NCI-H2081 treated with DMSO at 0.1 percent for 48 hours (cell line): ENCODE results near the gene SLC35F3.
"Not testable (repeated sequence)": the region's sequence is repeated elsewhere in the genome, so short reads cannot be mapped to it uniquely, and the experiment has no call there.

Source experiments
- DNase-seq: peaks from one replicate; lab custom pipeline; 2025; lab: John Stamatoyannopoulos, UW

SLC35F3 gene

GRCh38 chr1:234106032-234106431 is 201.6 kb downstream of the SLC35F3 start:
- DNase-seq = no peak

GRCh38 chr1:234107416-234108021 is 203.0 kb downstream of the SLC35F3 start:
- no peak for DNase-seq

DNA sequence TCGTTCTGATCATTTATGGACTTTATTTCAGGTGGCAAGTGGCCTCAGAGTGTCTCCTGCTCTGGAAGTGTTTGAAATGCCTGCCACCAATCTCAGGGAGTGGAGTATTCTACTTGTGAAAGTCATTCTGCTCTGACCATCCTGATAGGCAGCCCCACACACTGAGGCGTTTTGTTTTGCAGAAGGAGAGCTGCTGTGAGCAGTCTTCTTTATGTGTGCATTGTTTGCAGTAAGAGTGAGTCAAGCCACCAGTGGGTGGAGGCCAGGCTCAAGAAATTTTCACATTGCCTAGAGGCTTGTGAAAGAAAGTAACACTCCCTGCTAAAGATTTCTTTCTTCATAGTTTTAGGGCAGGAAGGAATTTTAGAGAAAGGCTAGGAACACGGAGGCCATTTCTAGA is 204.4 kb downstream of the SLC35F3 start:
- no peak for DNase-seq

- no peak for DNase-seq
Measured at GRCh38 chr1:234109840-234110239, 205.4 kb downstream of the SLC35F3 start.

- no peak for DNase-seq
Measured at GRCh38 chr1:234111458-234112142, 207.1 kb downstream of the SLC35F3 start.

DNA sequence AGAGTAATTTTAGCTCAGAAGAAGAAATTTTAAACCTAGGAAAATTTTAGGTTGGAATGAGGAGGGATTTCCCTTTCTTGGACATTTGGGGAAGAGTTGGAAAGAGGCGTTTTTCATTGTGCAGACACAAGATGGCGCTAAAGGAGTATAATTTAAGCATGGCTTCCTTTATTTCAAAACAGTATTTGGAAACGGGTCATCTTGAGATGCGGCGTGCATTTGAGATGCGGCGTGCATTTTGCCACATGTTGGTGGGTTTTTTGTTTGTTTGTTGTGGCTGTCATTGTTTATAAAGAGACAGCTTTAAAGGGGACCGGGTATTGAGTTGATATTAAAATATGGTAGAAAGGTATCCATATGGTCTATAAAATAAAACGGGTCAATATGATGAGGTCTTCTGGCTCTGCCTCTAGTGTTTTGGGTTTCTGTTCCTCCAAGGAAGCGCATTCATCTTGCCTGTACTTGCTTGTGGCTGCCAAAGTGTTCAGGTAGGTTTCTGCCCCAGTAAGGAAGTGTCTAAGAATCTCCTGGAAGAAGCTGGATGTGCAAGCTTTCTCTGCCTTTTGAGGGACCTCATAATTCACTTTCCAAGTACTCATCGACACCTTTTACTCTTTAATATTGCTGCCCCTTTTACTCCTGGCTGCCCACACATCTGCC is 210.3 kb downstream of the SLC35F3 start:
- peak; percentile 51 for DNase-seq

- no peak for DNase-seq
Measured at GRCh38 chr1:234118911-234119310, 214.4 kb downstream of the SLC35F3 start.

DNA sequence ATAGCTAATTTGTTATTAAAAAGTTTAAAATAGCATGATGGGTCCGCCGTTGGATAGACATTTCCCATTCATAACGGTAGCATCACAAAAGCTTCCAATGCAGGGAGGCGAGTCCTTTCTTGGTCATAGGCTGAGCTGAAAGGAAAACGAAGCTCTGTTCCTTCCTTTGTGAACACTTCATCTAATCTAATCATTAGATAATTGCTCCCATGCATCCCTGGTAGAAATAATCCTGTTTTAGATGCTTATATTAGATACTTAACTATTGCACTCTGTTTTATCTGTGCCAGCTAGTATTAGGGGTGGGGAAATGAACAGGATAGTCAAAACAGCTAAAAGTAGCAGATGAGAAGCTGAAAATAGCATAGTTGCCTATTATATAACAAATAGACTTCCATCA is 215.0 kb downstream of the SLC35F3 start:
- DNase-seq = no peak

- DNase-seq = no peak
Measured at GRCh38 chr1:234120327-234120944, 216.0 kb downstream of the SLC35F3 start.

DNA sequence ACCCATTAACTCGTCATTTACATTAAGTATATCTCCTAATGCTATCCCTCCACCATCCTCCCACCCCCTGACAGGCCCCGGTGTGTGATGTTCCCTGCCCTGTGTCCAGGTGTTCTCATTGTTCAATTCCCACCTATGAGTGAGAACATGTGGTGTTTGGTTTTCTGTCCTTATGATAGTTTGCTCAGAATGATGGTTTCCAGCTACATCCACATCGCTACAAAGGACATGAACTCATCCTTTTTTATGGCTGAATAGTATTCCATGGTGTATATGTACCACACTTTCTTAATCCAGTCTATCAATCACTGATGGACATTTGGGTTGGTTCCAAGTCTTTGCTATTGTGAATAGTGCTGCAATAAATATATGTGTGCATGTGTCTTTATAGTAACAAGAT is 217.2 kb downstream of the SLC35F3 start:
- not testable (repeated sequence) for DNase-seq

GRCh38 chr1:234122571-234122970 is 218.1 kb downstream of the SLC35F3 start:
- not testable (repeated sequence) for DNase-seq

DNA sequence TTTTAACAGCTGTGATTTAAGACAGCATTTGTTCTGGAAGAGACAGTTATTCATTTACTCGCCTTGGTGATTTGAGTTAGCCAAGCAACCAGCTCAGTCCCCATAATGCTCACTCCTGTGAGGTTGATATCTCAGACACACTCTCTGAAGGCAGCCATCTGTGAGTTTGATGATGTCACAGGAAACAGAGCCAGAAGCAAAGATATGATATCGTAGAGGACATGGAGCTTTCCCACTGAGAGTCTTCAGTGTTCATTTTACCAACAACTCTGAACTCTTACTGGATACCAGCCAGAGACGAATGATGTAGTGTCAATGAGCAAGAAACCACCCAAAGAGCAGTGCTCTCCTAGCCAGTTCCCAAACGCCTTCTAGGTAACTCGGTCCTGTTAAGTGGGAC is 219.4 kb downstream of the SLC35F3 start:
- no peak for DNase-seq

DNA sequence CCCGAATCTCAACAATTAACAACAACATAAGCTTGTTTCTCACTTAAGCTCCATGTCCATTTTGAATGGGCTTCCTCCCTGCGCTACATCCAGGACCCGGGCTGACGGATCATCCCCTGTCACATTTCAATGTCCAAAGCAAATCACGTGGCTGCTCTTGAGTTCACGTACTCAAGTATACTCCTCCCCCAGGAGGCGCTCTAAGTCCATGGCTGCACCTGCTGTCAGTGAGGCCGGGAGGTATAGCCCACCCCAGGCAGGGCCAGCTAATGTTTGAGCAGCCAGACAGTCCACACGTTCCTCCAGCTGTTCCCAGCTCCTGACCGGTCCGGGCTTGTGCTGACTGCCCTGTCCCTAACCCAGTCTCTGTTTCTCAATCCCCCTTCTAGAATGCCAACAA is 220.8 kb downstream of the SLC35F3 start:
- no peak for DNase-seq

GRCh38 chr1:234125714-234126113 is 221.2 kb downstream of the SLC35F3 start:
- no peak for DNase-seq

GRCh38 chr1:234127026-234127671 is 222.7 kb downstream of the SLC35F3 start:
- no peak for DNase-seq

- no peak for DNase-seq
Measured at GRCh38 chr1:234132795-234133194, 228.3 kb downstream of the SLC35F3 start.

- no peak for DNase-seq
Measured at GRCh38 chr1:234134878-234135277, 230.4 kb downstream of the SLC35F3 start.

DNA sequence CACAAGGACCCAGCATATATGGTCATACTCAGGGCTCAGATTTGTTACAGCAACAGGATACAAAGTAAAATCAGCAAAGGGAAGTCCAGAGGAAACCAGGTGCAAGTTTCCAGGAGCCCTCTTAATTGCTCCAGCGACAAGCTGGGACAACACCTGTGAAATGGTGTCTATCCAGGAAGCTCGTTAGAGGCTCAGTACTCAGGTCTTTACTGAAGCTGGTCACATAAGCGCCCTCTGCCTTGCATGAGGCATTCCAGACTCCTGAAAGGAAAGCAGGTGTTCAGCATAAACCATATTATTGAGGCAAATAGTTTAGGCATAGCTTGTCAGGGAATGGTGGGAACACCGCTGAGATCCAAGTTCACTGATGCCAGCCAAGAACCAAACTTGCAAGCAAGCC is 231.0 kb downstream of the SLC35F3 start:
- peak; percentile 53 for DNase-seq

- no peak for DNase-seq
Measured at GRCh38 chr1:234136073-234136472, 231.6 kb downstream of the SLC35F3 start.

- DNase-seq = no peak
Measured at GRCh38 chr1:234139966-234140365, 235.5 kb downstream of the SLC35F3 start.

DNA sequence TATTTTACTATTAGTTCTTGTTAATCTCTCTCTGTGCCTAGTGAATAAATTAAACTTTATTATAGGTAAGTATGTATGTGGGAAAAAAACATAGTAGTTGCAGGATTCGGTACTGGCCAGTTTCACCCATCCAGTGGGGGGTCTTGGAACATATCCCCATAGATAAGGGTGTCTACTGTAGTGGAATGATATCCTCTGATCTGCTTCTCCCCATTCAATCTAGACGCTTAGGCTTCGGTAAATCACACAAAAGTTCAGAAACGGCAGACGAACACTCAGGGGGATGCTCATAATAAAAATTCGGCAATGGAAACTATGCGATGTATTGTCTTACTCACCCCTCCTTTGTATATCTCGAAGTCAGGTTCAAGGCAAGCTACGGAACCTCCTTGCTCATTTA is 235.9 kb downstream of the SLC35F3 start:
- DNase-seq = no peak

DNA sequence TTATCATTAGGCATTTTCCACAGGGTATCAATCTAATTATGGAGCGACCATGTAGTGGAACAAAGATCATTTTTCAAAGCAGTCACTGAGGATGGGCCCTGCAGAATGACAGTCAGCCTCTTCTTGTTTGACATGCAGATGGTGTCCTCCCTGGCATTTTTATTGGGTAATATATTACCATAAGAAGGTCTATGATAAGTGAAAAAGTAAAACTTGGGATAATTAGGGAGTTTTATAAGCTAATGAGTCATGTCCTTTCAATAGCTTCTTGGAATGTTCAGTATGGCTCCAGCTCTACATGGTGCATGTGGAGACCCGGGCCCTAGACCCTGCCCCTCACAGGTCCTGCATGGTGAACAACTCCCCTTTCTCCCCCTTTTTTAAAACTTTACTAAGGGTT is 236.5 kb downstream of the SLC35F3 start:
- no peak for DNase-seq
